GM23338 (cell line): ENCODE measurements around the gene AP2M1. TPM values are rescaled to one million over a fixed set of nuclear protein-coding genes. Genes with fewer than 3 reads are reported as not detected.

ENCODE experiments used
- ATAC-seq: fragments of 200-7000 bp; cut with Tn5 transposase; 3 replicates; pipeline ENCODE4 v1.9.1; 2020
- DNase-seq: peaks from one replicate; pipeline ENCODE4 v3.0.0-alpha.2; 2015; ENCODE audit warnings: low spot score
- H2AFZ ChIP-seq: fragments of 200-600 bp; sonication (generic); 2 replicates; pipeline ENCODE4 v1.8.0; 2016; ENCODE audit warnings: antibody characterized with exemption, mild to moderate bottlenecking, moderate library complexity
- H3F3A ChIP-seq: fragments of 200-600 bp; sonication (generic); replicated peaks from 2 replicates; pipeline ENCODE4 v1.8.0; 2017; ENCODE audit warnings: antibody characterized with exemption, mixed run types, low read depth
- H3K27ac ChIP-seq: fragments of 200-600 bp; sonication (generic); 2 replicates; pipeline ENCODE4 v1.6.1; 2016; ENCODE audit warnings: low read depth
- H3K27me3 ChIP-seq: fragments of 200-600 bp; sonication (generic); 2 replicates; pipeline ENCODE4 v1.8.0; 2016; ENCODE audit warnings: mild to moderate bottlenecking, mixed run types, moderate library complexity; ENCODE audit not compliant: insufficient read depth
- H3K36me3 ChIP-seq: fragments of 200-600 bp; sonication (generic); 2 replicates; pipeline ENCODE4 v1.8.0; 2016; ENCODE audit warnings: mild to moderate bottlenecking; ENCODE audit not compliant: insufficient read depth
- H3K4me1 ChIP-seq: fragments of 200-600 bp; sonication (generic); 2 replicates; pipeline ENCODE4 v1.8.0; 2016; ENCODE audit warnings: mild to moderate bottlenecking, moderate library complexity; ENCODE audit not compliant: insufficient read depth
- H3K4me2 ChIP-seq: fragments of 200-600 bp; sonication (generic); 2 replicates; pipeline ENCODE4 v1.7.1; 2017; ENCODE audit warnings: mixed run types
- H3K4me3 ChIP-seq: fragments of 200-600 bp; sonication (generic); 2 replicates; pipeline ENCODE4 v1.6.1; 2016; ENCODE audit warnings: mixed run types
- H3K79me2 ChIP-seq: fragments of 200-600 bp; sonication (generic); replicated peaks from 2 replicates; pipeline ENCODE4 v1.8.0; 2017; ENCODE audit warnings: mild to moderate bottlenecking; ENCODE audit not compliant: insufficient read depth
- H3K9me2 ChIP-seq: fragments of 200-600 bp; sonication (generic); 2 replicates; pipeline ENCODE4 v1.8.0; 2017; ENCODE audit not compliant: insufficient read depth
- H4K20me1 ChIP-seq: fragments of 200-600 bp; sonication (generic); replicated peaks from 2 replicates; pipeline ENCODE4 v1.8.0; 2017; ENCODE audit warnings: mild to moderate bottlenecking; ENCODE audit not compliant: insufficient read depth
- H3K27ac Mint-ChIP-seq: 2 replicates; pipeline ENCODE4 v1.8.0; 2020; ENCODE audit warnings: inconsistent platforms, mild to moderate bottlenecking, moderate library complexity, mixed read lengths
- H3K27me3 Mint-ChIP-seq: 3 replicates; pipeline ENCODE4 v1.8.0; 2022; ENCODE audit warnings: low read depth, mild to moderate bottlenecking, moderate library complexity, mixed read lengths, inconsistent platforms; ENCODE audit not compliant: insufficient read depth, poor library complexity
- H3K36me3 Mint-ChIP-seq: 3 replicates; pipeline ENCODE4 v1.8.0; 2021; ENCODE audit warnings: low read depth, mild to moderate bottlenecking, inconsistent platforms, moderate library complexity, mixed read lengths
- H3K4me1 Mint-ChIP-seq: 3 replicates; pipeline ENCODE4 v1.8.0; 2020; ENCODE audit warnings: mild to moderate bottlenecking, inconsistent platforms, mixed read lengths
- H3K4me3 Mint-ChIP-seq: 3 replicates; pipeline ENCODE4 v1.8.0; 2021; ENCODE audit warnings: moderate library complexity, mild to moderate bottlenecking, inconsistent platforms, mixed read lengths
- H3K9me3 Mint-ChIP-seq: 3 replicates; pipeline ENCODE4 v1.8.0; 2020; ENCODE audit warnings: moderate library complexity, mild to moderate bottlenecking, inconsistent platforms, mixed read lengths
- CREB1 ChIP-seq: fragments of 250-450 bp; sonication (Bioruptor Pico); IDR thresholded peaks from 2 replicates; pipeline ENCODE4 v1.5.0; 2020; ENCODE audit warnings: low read depth, mild to moderate bottlenecking, moderate library complexity
- CTCF ChIP-seq, 2 experiments: fragments of 200-600 bp in 1 of 2; sonication (generic) in 1 of 2; conservative IDR thresholded peaks; 2 replicates each; pipeline versions ENCODE4 v1.5.1 to v1.6.1; 2016 to 2017; ENCODE audit warnings: antibody characterized with exemption in 2 of 2, low read depth in 2 of 2, mild to moderate bottlenecking in 2 of 2, moderate library complexity in 1 of 2
- EZH2 ChIP-seq: fragments of 200-600 bp; sonication (generic); IDR thresholded peaks from one replicate; pipeline ENCODE4 v1.8.0; 2017; ENCODE audit warnings: antibody characterized with exemption, mild to moderate bottlenecking, low read depth; ENCODE audit not compliant: unreplicated experiment
- EZH2phosphoT487 ChIP-seq: fragments of 200-600 bp; sonication (generic); IDR thresholded peaks from one replicate; pipeline ENCODE4 v1.8.1; 2018; ENCODE audit warnings: antibody characterized with exemption; ENCODE audit not compliant: unreplicated experiment
- JUNB ChIP-seq: IDR thresholded peaks from one replicate; pipeline ENCODE4 v1.6.1; 2016; ENCODE audit warnings: antibody characterized with exemption; ENCODE audit not compliant: unreplicated experiment
- NANOG ChIP-seq: IDR thresholded peaks from 2 replicates; pipeline ENCODE4 v1.6.1; 2016; ENCODE audit warnings: antibody characterized with exemption, borderline replicate concordance
- POLR2AphosphoS5 ChIP-seq: IDR thresholded peaks from 2 replicates; pipeline ENCODE4 v1.6.1; 2016; ENCODE audit warnings: antibody characterized with exemption, low read depth
- REST ChIP-seq: IDR thresholded peaks from one replicate; pipeline ENCODE4 v1.6.1; 2018; ENCODE audit warnings: antibody characterized with exemption; ENCODE audit not compliant: unreplicated experiment
- STAT1 ChIP-seq: IDR thresholded peaks from one replicate; pipeline ENCODE4 v1.6.1; 2016; ENCODE audit warnings: antibody characterized with exemption; ENCODE audit not compliant: unreplicated experiment
- ZNF114 ChIP-seq: fragments of 250-450 bp; sonication (Bioruptor Pico); IDR thresholded peaks from 2 replicates; pipeline ENCODE4 v1.5.0; 2020; ENCODE audit warnings: mild to moderate bottlenecking, moderate library complexity
- ZNF331 ChIP-seq: fragments of 250-450 bp; sonication (Bioruptor Pico); IDR thresholded peaks from 2 replicates; pipeline ENCODE4 v1.5.0; 2020; ENCODE audit warnings: low read depth, mild to moderate bottlenecking, moderate library complexity
- polyA plus RNA-seq: library from polyadenylated mRNA; unstranded; fragments of >200 nt; fragmentation: Nextera tagmentation; extraction: Ambion mirVana; gene quantifications from 2 replicates; pipeline ENCODE4 v1.2.1, GENCODE V29; 2016
- total RNA-seq: library from RNA; depleted of rRNA; stranded (reverse); fragments of >200 nt; shearing (Covaris generic); gene quantifications from 2 replicates; pipeline ENCODE4 v1.2.3, GENCODE V29; 2014
- TF ChIP-seq, protein P1 (sequence below): fragments of 250-450 bp; sonication (Bioruptor Pico); IDR thresholded peaks from 2 replicates; pipeline ENCODE4 v1.5.0; 2020; ENCODE audit warnings: mild to moderate bottlenecking, moderate library complexity
- TF ChIP-seq, protein P2 (sequence below): IDR thresholded peaks from 2 replicates; pipeline ENCODE4 v1.6.1; 2016; ENCODE audit warnings: antibody characterized with exemption

Gene AP2M1
- total and polyA plus RNA-seq, 2 experiments from 2014 or later, result 215 to 305 TPM

DNA sequence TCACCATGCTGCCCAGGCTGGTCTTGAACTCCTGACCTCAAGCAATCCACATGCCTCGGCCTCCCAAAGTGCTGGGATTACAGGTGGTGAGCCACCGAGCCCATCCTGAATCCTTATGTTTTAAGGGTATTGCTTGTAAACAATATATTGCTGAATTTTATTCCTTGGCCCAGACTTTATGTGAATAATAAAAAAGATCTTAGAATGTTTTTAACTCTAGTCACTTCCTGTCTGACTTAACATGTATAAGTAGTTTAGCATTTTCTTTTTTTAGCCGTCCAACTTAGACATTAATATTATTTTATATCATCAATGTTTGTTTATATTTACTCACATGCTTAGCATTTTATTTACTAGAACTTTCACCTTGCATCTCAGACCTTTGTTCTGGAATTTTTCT lies 48.6 kb upstream of the AP2M1 start:
- peaks cover 5% of the 10 kb centered on the region; the same call in 2 of the 3 replicates for H3K4me1 Mint-ChIP-seq
- TF ChIP-seq EZH2phosphoT487 (no peak), CTCF (conservative IDR thresholded peaks at IDR 0.05; ENCODE audit: low read depth in 2 of 2) (no peak), EZH2 (no peak), CREB1 (CRISPR knock-in tag) (no peak), POLR2AphosphoS5 (no peak), NANOG (no peak), STAT1 (no peak), ZNF331 (CRISPR knock-in tag) (no peak), ZNF114 (CRISPR knock-in tag) (no peak), JUNB (no peak), REST (no peak)
- TF ChIP-seq, protein P1, sequence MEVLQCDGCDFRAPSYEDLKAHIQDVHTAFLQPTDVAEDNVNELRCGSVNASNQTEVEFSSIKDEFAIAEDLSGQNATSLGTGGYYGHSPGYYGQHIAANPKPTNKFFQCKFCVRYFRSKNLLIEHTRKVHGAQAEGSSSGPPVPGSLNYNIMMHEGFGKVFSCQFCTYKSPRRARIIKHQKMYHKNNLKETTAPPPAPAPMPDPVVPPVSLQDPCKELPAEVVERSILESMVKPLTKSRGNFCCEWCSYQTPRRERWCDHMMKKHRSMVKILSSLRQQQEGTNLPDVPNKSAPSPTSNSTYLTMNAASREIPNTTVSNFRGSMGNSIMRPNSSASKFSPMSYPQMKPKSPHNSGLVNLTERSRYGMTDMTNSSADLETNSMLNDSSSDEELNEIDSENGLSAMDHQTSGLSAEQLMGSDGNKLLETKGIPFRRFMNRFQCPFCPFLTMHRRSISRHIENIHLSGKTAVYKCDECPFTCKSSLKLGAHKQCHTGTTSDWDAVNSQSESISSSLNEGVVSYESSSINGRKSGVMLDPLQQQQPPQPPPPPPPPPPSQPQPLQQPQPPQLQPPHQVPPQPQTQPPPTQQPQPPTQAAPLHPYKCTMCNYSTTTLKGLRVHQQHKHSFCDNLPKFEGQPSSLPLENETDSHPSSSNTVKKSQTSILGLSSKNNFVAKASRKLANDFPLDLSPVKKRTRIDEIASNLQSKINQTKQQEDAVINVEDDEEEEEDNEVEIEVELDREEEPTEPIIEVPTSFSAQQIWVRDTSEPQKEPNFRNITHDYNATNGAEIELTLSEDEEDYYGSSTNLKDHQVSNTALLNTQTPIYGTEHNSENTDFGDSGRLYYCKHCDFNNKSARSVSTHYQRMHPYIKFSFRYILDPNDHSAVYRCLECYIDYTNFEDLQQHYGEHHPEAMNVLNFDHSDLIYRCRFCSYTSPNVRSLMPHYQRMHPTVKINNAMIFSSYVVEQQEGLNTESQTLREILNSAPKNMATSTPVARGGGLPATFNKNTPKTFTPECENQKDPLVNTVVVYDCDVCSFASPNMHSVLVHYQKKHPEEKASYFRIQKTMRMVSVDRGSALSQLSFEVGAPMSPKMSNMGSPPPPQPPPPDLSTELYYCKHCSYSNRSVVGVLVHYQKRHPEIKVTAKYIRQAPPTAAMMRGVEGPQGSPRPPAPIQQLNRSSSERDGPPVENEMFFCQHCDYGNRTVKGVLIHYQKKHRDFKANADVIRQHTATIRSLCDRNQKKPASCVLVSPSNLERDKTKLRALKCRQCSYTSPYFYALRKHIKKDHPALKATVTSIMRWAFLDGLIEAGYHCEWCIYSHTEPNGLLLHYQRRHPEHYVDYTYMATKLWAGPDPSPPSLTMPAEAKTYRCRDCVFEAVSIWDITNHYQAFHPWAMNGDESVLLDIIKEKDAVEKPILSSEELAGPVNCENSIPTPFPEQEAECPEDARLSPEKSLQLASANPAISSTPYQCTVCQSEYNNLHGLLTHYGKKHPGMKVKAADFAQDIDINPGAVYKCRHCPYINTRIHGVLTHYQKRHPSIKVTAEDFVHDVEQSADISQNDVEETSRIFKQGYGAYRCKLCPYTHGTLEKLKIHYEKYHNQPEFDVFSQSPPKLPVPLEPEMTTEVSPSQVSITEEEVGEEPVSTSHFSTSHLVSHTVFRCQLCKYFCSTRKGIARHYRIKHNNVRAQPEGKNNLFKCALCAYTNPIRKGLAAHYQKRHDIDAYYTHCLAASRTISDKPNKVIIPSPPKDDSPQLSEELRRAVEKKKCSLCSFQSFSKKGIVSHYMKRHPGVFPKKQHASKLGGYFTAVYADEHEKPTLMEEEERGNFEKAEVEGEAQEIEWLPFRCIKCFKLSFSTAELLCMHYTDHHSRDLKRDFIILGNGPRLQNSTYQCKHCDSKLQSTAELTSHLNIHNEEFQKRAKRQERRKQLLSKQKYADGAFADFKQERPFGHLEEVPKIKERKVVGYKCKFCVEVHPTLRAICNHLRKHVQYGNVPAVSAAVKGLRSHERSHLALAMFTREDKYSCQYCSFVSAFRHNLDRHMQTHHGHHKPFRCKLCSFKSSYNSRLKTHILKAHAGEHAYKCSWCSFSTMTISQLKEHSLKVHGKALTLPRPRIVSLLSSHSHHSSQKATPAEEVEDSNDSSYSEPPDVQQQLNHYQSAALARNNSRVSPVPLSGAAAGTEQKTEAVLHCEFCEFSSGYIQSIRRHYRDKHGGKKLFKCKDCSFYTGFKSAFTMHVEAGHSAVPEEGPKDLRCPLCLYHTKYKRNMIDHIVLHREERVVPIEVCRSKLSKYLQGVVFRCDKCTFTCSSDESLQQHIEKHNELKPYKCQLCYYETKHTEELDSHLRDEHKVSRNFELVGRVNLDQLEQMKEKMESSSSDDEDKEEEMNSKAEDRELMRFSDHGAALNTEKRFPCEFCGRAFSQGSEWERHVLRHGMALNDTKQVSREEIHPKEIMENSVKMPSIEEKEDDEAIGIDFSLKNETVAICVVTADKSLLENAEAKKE (CRISPR knock-in tag), result no peak
- TF ChIP-seq, protein P2, sequence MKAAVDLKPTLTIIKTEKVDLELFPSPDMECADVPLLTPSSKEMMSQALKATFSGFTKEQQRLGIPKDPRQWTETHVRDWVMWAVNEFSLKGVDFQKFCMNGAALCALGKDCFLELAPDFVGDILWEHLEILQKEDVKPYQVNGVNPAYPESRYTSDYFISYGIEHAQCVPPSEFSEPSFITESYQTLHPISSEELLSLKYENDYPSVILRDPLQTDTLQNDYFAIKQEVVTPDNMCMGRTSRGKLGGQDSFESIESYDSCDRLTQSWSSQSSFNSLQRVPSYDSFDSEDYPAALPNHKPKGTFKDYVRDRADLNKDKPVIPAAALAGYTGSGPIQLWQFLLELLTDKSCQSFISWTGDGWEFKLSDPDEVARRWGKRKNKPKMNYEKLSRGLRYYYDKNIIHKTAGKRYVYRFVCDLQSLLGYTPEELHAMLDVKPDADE, result no peak
- Histone ChIP-seq H3K79me2 (no peaks in the 10 kb centered on the region), H3K4me2 (no peak overlapping the region), H3K27ac (no peak overlapping the region), H3K36me3 (no peaks in the 10 kb centered on the region), H3F3A (no peaks in the 10 kb centered on the region), H3K4me3 (no peak overlapping the region), H4K20me1 (no peaks in the 10 kb centered on the region), H3K9me2 (no peaks in the 10 kb centered on the region), H3K4me1 (no peaks in the 10 kb centered on the region), H3K27me3 (no peaks in the 10 kb centered on the region), H2AFZ (no peak overlapping the region)
- H3K27me3 Mint-ChIP-seq, result peaks cover 2% of the 10 kb centered on the region
- no peaks in the 10 kb centered on the region for H3K9me3 Mint-ChIP-seq
- no peaks in the 10 kb centered on the region for H3K36me3 Mint-ChIP-seq
- H3K27ac Mint-ChIP-seq, result no peak overlapping the region
- DNase-seq (no peak), ATAC-seq (no peak)
- no peak overlapping the region for H3K4me3 Mint-ChIP-seq
